Activated naive CD4-positive, alpha-beta T cell treated with anti-CD3 and anti-CD28 coated beads, Interleukin-2, amount 10 ng/mL, durations not matched to agents 5 hours and 36 hours (primary cell): Measurements from ENCODE around the gene KRCC1. TPM values are rescaled to one million over a fixed set of nuclear protein-coding genes. Genes with fewer than 3 reads are reported as not detected.

Experiments used
- microRNA-seq: library from miRNA; unstranded; fragments of <30 nt; microRNA quantifications from one replicate; pipeline ENCODE4 v1.2.0, GENCODE V29; 2022; ENCODE audit warnings: borderline microRNAs expressed, borderline replicate concordance
- total RNA-seq, 2 experiments: library from RNA; stranded (reverse); gene quantifications; one replicate each; pipeline ENCODE4 v1.2.3, GENCODE V29; 2021

Gene KRCC1
- 10 to 100 TPM; 25.0 to 25.3 TPM for total RNA-seq

DNA sequence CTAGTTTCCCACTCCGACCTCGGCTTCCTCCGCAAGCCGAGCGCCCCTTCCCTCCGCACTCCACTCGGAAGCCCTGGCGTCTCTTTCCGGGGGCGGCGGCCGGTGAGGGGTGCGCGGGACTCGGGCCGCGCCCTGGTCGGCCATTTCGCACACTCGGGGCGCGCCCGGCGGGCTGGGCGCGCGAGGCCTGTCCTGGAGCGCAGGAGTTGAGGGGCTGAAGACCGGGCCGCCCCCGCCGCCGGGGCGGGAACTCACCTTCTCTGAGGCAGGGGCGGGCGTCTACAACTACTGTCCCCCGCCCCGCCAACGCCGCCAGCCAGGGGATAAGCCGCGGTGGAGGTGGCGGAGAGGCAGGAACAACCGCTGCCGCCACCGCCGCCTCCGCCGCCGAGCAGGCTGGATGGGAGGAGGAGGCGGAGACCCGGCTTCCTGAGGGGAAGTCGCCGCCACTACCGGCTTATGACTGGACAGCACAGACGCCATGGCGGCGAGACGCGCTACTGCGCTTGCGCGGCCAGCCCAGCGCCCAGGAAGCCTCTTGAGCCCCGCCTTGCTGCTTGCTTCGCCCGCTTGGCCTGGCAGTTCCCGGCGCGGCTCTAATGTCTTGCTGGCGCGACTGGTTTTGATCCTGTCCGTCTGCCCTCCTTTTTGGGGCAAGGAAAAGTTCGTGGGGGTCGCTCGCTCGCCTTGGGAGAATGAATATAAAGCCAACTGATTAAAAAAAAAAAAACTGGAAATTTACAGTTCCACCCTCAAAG, at the start of gene KRCC1:
KRCC1 (minus strand) TSS at position 413 of the 758 bp plus-strand sequence. CDS start 27,220 bp downstream, outside the sequence.

DNA sequence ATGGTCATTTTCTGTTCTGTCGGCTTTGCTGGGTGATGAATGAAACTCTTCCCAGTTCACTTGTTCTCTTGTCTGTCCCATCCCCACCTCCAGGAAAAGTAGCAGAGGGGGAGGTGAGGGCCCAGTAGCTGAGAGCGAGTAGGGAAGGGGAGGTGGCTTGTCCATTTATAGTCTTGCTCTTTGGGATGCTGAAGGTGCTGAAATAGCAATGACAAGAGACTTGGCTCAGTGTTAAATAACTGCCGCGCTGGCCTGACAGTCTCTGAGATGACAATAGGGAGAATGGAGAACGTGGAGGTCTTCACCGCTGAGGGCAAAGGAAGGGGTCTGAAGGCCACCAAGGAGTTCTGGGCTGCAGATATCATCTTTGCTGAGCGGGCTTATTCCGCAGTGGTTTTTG, 12.0 kb upstream of the KRCC1 start, which contains the start of gene SMYD1:
SMYD1 (plus strand) TSS at position 228 of the 400 bp plus-strand sequence; CDS start at position 268, 40 bp downstream.

DNA sequence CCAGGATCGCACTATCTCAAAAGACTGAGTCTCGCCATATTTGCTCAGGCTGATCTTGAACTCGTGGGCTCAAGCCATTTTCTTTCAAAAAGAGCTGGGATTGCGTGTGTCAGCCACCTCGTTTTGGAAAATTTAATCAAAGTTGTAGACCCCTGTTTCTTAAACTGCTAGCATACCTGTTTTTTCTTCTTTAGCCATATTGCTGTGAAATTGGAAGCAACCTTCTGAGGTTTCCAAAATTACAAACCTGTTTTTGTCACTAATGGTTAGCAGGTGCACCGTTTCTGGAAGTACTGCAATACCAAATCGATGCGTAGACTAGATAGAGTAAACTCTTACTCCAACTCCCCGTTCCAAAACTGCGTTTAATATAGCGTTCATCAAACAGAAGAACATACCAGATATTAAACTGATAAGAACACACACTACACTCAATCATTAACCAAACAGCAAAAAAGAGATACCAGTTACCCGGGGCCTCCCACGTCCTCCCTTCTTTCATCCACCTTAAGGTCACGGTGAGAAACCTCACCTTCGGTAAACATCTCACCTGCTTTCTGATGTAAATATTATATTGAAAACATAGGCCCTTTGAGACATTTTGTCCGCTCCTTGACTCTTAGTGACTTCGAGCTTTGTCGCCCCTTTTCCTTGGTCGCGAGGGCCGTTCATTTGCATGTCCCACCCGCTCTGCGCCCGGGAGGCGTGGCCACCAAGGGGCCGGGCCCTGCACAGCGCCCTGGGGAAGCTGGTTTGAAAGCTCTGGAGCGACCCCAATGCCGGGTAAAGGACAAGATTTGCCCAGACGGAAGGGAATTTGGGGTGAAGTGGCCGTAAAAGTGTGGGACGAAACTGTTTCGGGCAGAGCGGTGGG, 39.3 kb downstream of the KRCC1 start, which contains the start of gene RNU2-63P:
RNU2-63P (minus strand) TSS at position 462 of the 874 bp plus-strand sequence.

Small RNA genes within 50 kb of the gene (microRNA-seq; reads per million reads assigned to microRNA genes)
- not detected for gene MIR4780

Other genes starting within 250 kb of the KRCC1 start
- gene RGPD2, start 230.0 kb downstream of the KRCC1 start, total RNA-seq = 1 to 10 TPM; 1.7 to 2.7 TPM
- 10 to 100 TPM; 13.3 to 13.6 TPM for gene RNU2-63P, start 39.2 kb downstream of the KRCC1 start, total RNA-seq
- gene SMYD1, start 12.0 kb upstream of the KRCC1 start, total RNA-seq = not detected
- gene FABP1, start 72.3 kb upstream of the KRCC1 start, total RNA-seq = not detected
- under 1 TPM in 1 of 2 experiments, not detected in 1; 0.13 TPM for gene THNSL2, start 114.6 kb upstream of the KRCC1 start, total RNA-seq